Mucosa of rectum (tissue), 2 donors: ENCODE measurements around the gene NBEA.

Source experiments
- H3K27ac ChIP-seq, 2 donors: one replicate each; pipeline ENCODE4 v1.7.0; 2013; ENCODE audit warnings: inconsistent platforms in 2 of 2, low read depth in 2 of 2, low read length in 2 of 2
- H3K27me3 ChIP-seq, 2 donors: one replicate each; pipeline ENCODE4 v1.7.0; 2013; ENCODE audit warnings: low read length in 2 of 2; ENCODE audit not compliant: control insufficient read depth in 2 of 2, insufficient read depth in 2 of 2
- H3K36me3 ChIP-seq, 2 donors: one replicate each; pipeline ENCODE4 v1.7.0; 2013; ENCODE audit warnings: low read length in 2 of 2; ENCODE audit not compliant: control insufficient read depth in 2 of 2, insufficient read depth in 2 of 2
- H3K4me1 ChIP-seq, 2 donors: one replicate each; pipeline ENCODE4 v1.7.0; 2013; ENCODE audit warnings: low read length in 2 of 2, mild to moderate bottlenecking in 1 of 2; ENCODE audit not compliant: control insufficient read depth in 2 of 2, insufficient read depth in 2 of 2
- H3K4me3 ChIP-seq, 2 donors: one replicate each; pipeline ENCODE4 v1.7.0; 2013; ENCODE audit warnings: low read length in 2 of 2
- H3K9ac ChIP-seq, 2 donors: one replicate each; pipeline ENCODE4 v1.7.0; 2013; ENCODE audit warnings: low read length in 2 of 2, low read depth in 1 of 2, mild to moderate bottlenecking in 1 of 2
- H3K9me3 ChIP-seq, 2 donors: one replicate each; pipeline ENCODE4 v1.7.0; 2013; ENCODE audit warnings: low read length in 2 of 2; ENCODE audit not compliant: control insufficient read depth in 2 of 2
- donor health status: healthy.
- donor health status: Normal muscosa, but diverticular disease.

NBEA gene

DNA sequence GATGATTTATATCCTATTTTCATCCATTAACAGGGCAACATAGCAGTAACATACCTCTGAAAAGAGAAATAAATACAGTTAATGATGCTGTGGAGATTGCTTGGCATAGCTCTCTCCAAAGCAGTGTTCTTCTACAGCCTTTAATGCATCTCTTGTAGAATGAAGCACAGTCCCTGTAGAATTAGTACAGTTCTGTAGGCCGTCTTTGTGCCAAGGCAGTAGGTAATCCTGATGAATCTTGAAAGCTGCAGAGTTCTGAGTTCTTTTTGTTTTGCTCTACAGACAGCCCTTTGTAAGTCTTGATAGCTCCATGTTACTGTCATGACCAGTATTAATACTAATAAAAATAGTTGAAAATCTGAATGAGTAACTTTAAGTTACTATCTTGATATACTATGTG is 350.3 kb downstream of the NBEA start:
- H3K27me3 ChIP-seq = no peaks in the 10 kb centered on the region
- no peaks in the 10 kb centered on the region for H3K4me1 ChIP-seq
- H3K27ac ChIP-seq = no peak overlapping the region
- H3K36me3 ChIP-seq = no peaks in the 10 kb centered on the region
- no peak overlapping the region for H3K9ac ChIP-seq
- no peaks in the 10 kb centered on the region for H3K9me3 ChIP-seq
- no peak overlapping the region for H3K4me3 ChIP-seq

GRCh38 chr13:35293579-35294226 is 351.6 kb downstream of the NBEA start:
- H3K36me3 ChIP-seq = no peaks in the 10 kb centered on the region
- H3K4me1 ChIP-seq = no peaks in the 10 kb centered on the region
- H3K9me3 ChIP-seq = no peaks in the 10 kb centered on the region
- no peak overlapping the region for H3K27ac ChIP-seq
- H3K4me3 ChIP-seq = no peak overlapping the region
- H3K27me3 ChIP-seq = no peaks in the 10 kb centered on the region
- no peak overlapping the region for H3K9ac ChIP-seq

DNA sequence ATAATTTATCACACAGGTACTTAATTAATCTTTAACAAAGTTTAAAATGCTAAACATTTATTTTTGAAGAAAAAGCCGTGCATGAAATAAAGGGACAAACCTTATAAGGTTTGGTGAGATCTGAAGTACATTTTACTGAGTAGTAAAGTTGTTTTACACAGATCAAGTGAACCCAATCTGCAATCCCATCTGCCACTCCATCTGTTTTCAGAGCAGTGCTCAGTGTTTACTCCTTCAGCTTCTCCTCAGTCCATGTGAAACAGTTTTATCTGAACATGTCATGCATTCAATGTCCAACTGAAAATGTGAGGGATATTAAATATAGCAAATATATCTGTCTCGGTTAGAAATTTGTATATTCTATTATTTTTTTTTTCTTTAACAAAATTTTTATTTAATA is 367.6 kb downstream of the NBEA start:
- Histone ChIP-seq H3K9ac (no peak overlapping the region), H3K27ac (no peak overlapping the region), H3K9me3 (no peaks in the 10 kb centered on the region), H3K4me3 (no peak overlapping the region), H3K36me3 (no peaks in the 10 kb centered on the region), H3K4me1 (no peaks in the 10 kb centered on the region), H3K27me3 (no peaks in the 10 kb centered on the region)

GRCh38 chr13:35332134-35332533 is 390.1 kb downstream of the NBEA start:
- Histone ChIP-seq H3K27ac (no peak overlapping the region), H3K9me3 (no peaks in the 10 kb centered on the region), H3K4me1 (no peaks in the 10 kb centered on the region), H3K4me3 (no peak overlapping the region), H3K27me3 (no peaks in the 10 kb centered on the region), H3K36me3 (no peaks in the 10 kb centered on the region), H3K9ac (no peak overlapping the region)

GRCh38 chr13:35333157-35333556 is 391.1 kb downstream of the NBEA start:
- no peak overlapping the region for H3K27ac ChIP-seq
- no peaks in the 10 kb centered on the region for H3K36me3 ChIP-seq
- H3K9me3 ChIP-seq = no peaks in the 10 kb centered on the region

DNA sequence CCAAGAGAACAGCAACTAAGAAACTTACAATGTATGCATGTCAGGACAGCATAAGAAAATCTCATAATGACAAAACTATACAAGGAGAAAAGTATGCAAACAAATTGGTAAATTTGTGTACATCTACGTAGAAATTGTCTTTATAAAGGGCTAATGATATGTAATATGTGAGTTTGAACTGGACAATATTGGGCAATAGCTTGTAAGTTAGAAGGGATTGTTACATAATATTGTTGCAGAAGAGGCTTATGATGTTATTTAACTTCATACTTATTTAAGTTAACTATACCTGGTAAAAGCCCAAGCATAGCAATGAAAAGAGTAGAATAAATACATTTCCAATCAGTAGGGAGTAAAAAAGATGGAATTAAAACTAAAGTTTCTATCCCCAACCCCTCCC is 400.4 kb downstream of the NBEA start:
- Histone ChIP-seq H3K27me3 (no peaks in the 10 kb centered on the region), H3K27ac (no peak overlapping the region), H3K9me3 (no peaks in the 10 kb centered on the region), H3K4me3 (no peak overlapping the region), H3K4me1 (no peaks in the 10 kb centered on the region), H3K9ac (no peak overlapping the region), H3K36me3 (no peaks in the 10 kb centered on the region)

More at GRCh38 chr13:35333157-35333556, 391.1 kb downstream of the NBEA start:
- H3K4me1 ChIP-seq = no peaks in the 10 kb centered on the region
- no peak overlapping the region for H3K9ac ChIP-seq
- H3K27me3 ChIP-seq = no peaks in the 10 kb centered on the region
- H3K4me3 ChIP-seq = no peak overlapping the region

GRCh38 chr13:35343417-35343816 is 401.3 kb downstream of the NBEA start:
- H3K4me1 ChIP-seq = no peaks in the 10 kb centered on the region
- H3K9ac ChIP-seq = no peak overlapping the region
- no peaks in the 10 kb centered on the region for H3K36me3 ChIP-seq
- H3K27ac ChIP-seq = no peak overlapping the region
- no peak overlapping the region for H3K4me3 ChIP-seq
- H3K27me3 ChIP-seq = no peaks in the 10 kb centered on the region
- no peaks in the 10 kb centered on the region for H3K9me3 ChIP-seq

DNA sequence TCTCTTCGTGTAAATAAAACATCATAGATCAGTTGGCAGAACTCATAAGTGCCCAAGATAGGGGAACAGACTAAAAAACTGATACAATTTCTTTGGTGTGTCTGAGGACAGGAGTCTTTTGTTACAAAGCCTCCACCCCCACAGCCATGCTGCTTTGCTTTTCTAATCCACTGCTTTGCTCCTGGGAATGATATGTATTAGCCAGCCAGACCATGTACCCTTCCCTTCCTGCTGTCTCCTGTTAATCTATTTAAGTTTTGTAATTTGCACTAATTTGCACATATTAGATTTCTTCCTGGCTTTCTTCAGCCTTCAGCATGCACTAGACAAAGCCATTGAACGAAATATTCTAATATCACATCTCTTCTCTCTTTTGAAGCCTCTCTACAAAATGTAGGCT is 403.9 kb downstream of the NBEA start:
- Histone ChIP-seq H3K27me3 (no peaks in the 10 kb centered on the region), H3K4me3 (no peak overlapping the region), H3K4me1 (no peaks in the 10 kb centered on the region), H3K36me3 (no peaks in the 10 kb centered on the region), H3K9me3 (no peaks in the 10 kb centered on the region), H3K9ac (no peak overlapping the region), H3K27ac (no peak overlapping the region)

DNA sequence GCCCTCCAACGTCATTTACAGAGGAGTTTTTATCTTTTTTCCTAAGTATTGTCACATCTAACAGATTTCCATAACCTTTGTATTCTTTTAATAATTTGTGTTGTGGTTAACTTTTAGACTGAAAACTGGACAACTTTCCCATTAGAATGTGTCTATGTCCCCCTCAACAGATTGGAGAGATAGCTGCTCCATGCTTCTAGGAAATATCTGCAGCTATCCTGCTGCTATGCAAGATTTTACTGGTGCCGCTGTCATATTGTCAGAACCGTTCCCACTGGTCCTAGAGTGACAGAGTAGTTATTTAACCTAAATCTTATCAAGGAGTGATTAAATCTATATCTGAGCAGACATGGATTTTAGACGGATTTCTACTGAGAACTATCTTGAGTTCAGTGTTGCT is 404.4 kb downstream of the NBEA start:
- Histone ChIP-seq H3K27ac (no peak overlapping the region), H3K4me1 (no peaks in the 10 kb centered on the region), H3K9me3 (no peaks in the 10 kb centered on the region), H3K27me3 (no peaks in the 10 kb centered on the region), H3K4me3 (no peak overlapping the region), H3K36me3 (no peaks in the 10 kb centered on the region), H3K9ac (no peak overlapping the region)

GRCh38 chr13:35347679-35348205 is 405.7 kb downstream of the NBEA start:
- Histone ChIP-seq H3K27ac (no peak overlapping the region), H3K9me3 (no peaks in the 10 kb centered on the region), H3K4me3 (no peak overlapping the region)

More at GRCh38 chr13:35347679-35348205, 405.7 kb downstream of the NBEA start:
- H3K4me1 ChIP-seq = no peaks in the 10 kb centered on the region
- H3K27me3 ChIP-seq = no peaks in the 10 kb centered on the region
- no peak overlapping the region for H3K9ac ChIP-seq
- no peaks in the 10 kb centered on the region for H3K36me3 ChIP-seq
